HG03103 (cell line): ENCODE measurements around the gene KCTD20.

Source experiments
- ATAC-seq: cut with Tn5 transposase; IDR thresholded peaks from one replicate; pipeline ENCODE4 v1.9.1; 2021; ENCODE audit warnings: low read depth; ENCODE audit not compliant: unreplicated experiment

The KCTD20 gene

GRCh38 chr6:36491378-36491965 lies 48.7 kb downstream of the KCTD20 start:
- no peak for ATAC-seq

DNA sequence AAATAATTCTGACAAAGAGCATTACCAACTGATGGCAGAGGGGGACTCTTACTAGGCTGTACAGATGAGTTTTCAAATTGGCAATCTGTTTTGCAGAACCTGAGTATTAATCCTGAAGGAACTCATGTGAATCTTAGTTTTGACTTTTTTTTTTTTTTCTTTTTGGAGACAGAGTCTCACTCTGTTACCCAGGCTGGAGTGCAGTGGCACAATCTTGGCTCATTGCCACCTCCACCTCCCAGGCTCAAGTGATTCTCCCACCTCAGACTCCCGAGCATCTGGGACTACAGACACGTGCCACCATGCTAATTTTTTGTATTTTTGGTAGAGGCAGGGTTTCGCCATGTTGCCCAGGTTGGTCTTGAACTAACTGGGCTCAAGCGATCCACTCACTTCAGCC lies 49.3 kb downstream of the KCTD20 start:
- no peak for ATAC-seq

- no peak for ATAC-seq
These were observed 49.8 kb downstream of the KCTD20 start for GRCh38 chr6:36492621-36493020.

- no peak for ATAC-seq
These were observed 50.5 kb downstream of the KCTD20 start for GRCh38 chr6:36493319-36493718.

DNA sequence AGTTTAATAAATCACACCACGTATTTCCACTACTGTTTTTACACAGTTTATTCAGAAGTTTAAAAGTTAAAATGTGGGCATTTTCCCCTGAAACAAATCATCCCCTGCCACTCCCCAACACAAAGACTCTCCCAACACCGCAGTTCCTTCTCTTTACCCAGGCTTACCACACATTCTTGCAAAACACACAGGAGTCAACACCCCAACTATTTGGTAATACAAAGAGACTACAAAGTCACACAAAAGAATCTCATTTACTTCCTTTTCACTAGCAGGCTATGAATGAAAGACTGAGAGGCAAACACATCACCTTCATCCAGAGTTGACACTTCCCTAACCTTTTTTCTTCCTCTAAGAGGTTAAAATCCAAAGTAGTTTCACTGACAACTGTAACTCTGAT lies 51.1 kb downstream of the KCTD20 start:
- no peak for ATAC-seq

- ATAC-seq, result no peak
These were observed 52.3 kb downstream of the KCTD20 start for GRCh38 chr6:36495086-36495485.

GRCh38 chr6:36499918-36500317 lies 57.1 kb downstream of the KCTD20 start:
- no peak for ATAC-seq

- ATAC-seq, result no peak
These were observed 58.9 kb downstream of the KCTD20 start for GRCh38 chr6:36501686-36502085.

GRCh38 chr6:36504181-36504580 lies 61.4 kb downstream of the KCTD20 start:
- ATAC-seq, result no peak

GRCh38 chr6:36504982-36505381 lies 62.2 kb downstream of the KCTD20 start:
- ATAC-seq, result no peak

DNA sequence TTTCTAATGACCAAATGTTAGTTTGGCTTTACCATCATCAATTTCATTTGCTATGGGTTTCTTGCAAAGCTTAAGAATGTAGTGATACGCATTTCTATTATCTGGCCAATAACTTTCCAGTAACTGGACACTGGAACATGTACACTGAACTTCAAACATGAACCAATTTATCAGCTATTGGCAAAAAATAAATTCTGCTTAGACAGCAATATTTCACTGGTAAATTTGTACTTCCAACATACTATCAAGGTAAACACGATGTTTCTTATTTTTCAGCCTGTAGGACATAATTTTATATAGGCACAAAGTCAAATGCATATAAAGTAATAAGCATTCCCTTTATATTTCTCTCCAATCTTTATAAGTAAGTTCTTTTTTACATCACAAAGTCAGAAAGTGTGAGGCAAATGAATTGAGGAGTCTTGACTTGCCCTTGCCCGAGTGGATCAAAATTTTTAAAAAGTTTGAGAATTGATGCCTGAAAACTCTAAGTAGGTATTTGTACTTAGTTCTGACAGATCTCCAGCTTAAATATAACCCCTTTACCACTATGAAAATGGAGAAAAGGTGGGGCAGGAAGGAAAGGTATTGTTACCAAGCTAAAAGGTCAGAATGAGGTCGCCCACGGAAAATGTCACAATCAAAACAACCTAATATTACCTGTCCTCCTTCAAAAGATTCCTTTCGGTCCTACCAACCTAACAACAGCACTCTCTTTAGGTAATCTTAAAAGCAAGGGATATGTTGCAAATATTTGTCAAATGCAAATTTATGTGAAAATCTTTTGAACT lies 63.1 kb downstream of the KCTD20 start:
- ATAC-seq, result no peak

DNA sequence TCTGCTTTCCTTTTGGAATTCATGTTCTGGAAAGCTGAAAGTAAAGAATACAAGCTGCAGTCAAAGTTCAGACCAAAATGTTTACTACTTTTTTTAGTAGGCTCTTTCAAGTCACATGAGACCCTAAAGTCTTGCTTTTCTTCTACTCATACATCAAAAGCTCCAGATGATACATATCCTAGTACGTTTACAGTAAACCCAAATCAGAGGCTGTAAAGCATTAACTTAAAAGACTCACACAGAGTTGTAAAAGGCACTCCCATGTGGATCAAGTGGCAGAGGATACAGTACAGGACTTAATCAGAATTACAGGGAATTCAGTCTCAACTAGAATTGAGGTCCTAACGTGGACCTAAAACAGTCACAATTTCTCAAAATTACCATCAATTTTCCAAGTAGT lies 63.8 kb downstream of the KCTD20 start:
- ATAC-seq, result no peak

DNA sequence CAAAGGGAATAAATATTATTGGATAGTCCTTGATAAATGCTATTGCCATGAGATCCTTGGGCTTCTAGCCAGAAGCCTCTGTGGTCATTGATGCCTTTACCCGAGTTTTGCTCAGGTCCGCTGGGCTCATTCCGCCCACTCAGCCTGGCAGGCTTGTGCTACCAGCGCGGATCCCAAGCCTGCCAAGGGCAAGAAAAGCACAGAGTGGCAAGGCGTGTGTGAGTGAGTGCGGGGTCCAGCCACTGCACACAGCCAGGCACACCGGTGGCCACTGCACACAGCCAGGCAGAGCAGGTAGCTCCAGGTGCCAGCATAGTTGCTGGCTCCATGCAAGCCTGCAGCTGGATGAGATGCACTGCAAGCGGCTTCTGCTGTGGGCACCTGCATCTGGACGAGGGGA lies 65.7 kb downstream of the KCTD20 start:
- no peak for ATAC-seq

GRCh38 chr6:36510365-36510764 lies 67.6 kb downstream of the KCTD20 start:
- no peak for ATAC-seq

- no peak for ATAC-seq
These were observed 72.0 kb downstream of the KCTD20 start for GRCh38 chr6:36514554-36515456.

- ATAC-seq, result no peak
These were observed 73.0 kb downstream of the KCTD20 start for GRCh38 chr6:36515844-36516243.

- no peak for ATAC-seq
These were observed 73.8 kb downstream of the KCTD20 start for GRCh38 chr6:36516559-36516958.

DNA sequence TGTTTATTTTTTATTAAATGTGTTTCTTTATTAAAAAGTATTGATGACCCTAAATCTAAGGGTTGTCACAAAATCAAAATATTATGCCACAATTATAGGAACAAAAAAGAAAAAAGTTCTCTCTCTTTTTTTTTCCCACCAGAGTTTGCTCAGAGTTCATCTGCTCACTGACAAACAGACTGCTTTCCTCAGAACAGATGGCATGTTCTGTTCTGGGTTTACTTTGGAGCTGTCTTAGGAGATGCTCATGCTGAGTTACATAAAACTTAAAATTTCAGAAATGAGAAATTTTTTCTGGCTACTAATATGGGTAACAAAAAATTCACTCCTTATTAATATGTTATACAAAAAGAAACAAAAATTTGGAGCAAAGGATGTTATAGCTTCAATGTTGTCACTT lies 74.2 kb downstream of the KCTD20 start:
- ATAC-seq, result no peak

GRCh38 chr6:36517408-36517807 lies 74.6 kb downstream of the KCTD20 start:
- no peak for ATAC-seq

DNA sequence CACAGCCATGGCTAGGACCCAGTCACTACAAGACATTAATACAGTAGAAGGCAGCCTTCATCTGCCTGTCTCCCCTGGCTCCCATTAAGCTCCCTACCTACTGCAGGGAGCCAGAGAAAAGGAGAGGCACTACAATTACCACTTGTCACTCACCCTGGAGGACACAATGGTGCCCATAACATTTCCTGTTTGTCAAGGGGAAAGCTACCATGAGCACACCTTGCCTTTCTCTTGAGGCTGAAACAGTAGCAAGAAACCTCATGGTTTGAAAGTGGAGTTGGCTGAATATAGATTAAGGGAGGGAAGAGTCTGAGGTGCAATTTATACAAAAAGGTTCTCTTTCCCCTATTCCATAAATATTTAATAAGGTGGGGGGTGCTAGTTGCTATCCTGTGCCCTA lies 76.6 kb downstream of the KCTD20 start:
- ATAC-seq, result no peak

GRCh38 chr6:36523451-36523850 lies 80.7 kb downstream of the KCTD20 start:
- ATAC-seq, result no peak
